HL-60/S4 treated with retinoic acid at 250 ng/mL for 4 days and 3 days (cell line): Measurements from ENCODE around the gene AP1M1.

Source experiments
- in situ Hi-C: fragments of 300-500 bp; cut with MboI; formaldehyde crosslinking; loops from 2 replicates; pipeline ENCODE4 v1.7.0; 2022; ENCODE audit warnings: low sequenced_read_pairs

AP1M1 gene

GRCh38 chr19:16289594-16289993 lies 91.9 kb downstream of the AP1M1 start:
- in situ Hi-C loops = no loop called here

DNA sequence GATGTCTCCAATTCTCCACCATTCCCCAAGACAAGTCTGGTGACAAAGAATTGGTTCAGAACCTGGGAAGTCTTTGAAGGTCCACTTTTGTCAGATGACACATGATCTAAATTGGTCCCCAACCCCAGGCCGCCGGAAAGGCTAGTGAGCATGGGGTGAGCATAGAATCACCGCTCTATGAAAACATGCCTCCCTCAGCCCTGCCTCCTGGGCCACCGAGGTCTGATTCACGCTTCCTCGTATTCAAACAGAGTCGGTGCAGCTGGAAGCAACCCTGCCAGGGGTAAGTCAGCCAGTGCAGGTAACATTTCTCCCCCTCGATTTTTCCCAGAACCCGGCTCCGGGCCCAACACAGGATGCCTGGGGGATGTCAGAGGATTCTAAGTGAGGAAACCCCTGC lies 93.0 kb downstream of the AP1M1 start:
- in situ Hi-C loops = no loop called here

DNA sequence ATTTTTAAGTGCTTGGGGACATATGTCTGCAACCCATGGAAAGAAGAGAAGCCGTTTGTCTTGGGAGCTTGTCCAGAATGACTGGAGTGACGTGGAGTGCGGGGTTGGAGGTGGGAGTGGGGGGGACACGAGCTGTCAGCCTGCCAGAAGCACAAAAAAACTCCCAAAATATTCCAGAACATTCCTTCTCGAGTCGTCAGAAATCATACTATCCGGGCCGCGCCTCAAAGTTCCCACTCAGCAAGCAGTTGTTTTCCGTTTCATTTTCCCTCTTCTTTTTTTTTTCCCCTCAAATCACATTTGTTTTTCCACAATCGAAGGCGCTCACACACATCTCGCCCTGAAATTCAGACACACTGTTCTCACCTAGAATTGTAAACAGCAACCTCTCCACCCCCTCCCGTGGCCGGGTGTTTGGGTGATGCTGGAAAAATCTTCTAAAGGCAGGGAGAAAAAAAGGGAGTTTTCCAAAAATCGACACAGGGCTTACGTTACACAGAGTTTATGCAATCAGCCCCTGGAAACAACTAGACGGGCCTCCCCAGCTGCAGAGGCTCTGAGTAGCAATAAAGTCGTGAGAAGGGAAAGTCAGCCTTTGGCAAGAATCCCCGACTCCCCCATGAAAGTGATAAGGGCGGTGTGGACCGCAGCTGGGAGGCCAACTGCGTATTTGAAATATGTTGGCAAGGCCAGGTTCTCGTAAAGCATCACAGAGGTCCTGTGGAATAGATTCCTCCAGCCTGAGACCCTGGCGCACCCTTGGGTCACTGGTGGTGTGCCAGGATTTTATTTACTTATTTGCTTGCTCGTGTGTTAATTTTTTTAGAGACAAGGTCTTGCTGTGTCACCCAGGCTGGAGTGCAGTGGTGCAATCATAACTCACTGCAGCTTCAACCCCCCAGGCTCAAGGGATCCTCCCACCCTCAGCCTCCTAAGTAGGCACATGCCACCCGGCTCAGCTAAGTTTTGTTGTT lies 95.7 kb downstream of the AP1M1 start:
- in situ Hi-C loops = no loop called here

DNA sequence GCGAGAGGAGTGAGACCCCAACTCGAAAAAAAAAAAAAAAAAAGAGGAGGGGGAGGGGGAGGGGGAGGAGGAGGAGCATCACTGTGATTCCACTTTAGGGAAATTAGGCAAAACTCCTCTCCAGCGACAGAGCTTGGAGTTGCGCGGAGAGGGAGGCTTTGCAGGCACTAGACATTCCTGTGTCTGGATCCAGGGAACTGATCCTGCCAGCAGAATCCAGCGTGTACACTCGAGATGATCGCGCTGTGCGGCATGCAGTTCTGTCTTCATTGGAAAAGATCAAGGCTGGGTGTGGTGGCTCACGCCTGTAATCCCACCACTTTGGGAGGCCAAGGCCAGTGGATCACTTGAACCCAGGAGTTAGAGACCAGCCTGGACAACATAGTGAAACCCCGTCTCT lies 97.3 kb downstream of the AP1M1 start:
- in situ Hi-C loops = no loop called here
